Sigmoid colon (tissue), 4 donors: ENCODE results near the gene RLN3.

Experiments
- EP300 ChIP-seq, 4 donors: sonication (generic); formaldehyde crosslinking; IDR thresholded peaks; one replicate each; pipeline ENCODE4 v1.6.1; 2017; ENCODE audit warnings: antibody characterized with exemption in 4 of 4
- POLR2A ChIP-seq, 2 donors: fragments of 450-650 bp; IDR thresholded peaks; one replicate each; pipeline ENCODE4 v1.6.1; 2016; ENCODE audit warnings: antibody characterized with exemption in 2 of 2, mild to moderate bottlenecking in 2 of 2, moderate library complexity in 2 of 2
- POLR2AphosphoS5 ChIP-seq, 4 donors: sonication (generic); formaldehyde crosslinking; IDR thresholded peaks; one replicate each; pipeline ENCODE4 v1.6.1; 2017; ENCODE audit warnings: antibody characterized with exemption in 4 of 4
- TF ChIP-seq, protein P1 (sequence below), 4 experiments: fragments of 450-650 bp in 3 of 4; fragments of 200-600 bp in 1 of 4; IDR thresholded peaks; one replicate each; pipeline ENCODE4 v1.5.1; 2016 to 2019; ENCODE audit warnings: antibody characterized with exemption in 4 of 4, mild to moderate bottlenecking in 3 of 4, moderate library complexity in 2 of 4

DNA sequence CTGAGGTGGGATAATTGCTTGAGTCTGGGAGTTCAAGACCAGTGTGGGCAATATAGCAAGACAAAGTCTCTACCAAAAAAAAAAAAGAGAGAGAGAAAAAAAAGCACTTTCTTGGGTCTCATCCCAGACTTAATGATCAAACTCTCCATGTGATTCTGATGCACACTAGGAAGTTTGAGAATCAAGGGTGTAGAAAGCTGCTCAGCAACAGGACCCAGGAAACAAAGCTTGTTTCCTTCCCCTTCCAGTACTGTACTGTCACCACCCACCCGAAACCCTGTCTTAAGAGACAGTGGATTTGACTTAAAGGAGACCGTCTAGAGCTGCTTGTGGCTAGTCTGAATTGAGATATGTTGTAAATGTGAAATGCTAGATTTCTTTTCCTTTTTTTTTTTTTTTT is 50.5 kb downstream of the RLN3 start:
- TF ChIP-seq POLR2A (IDR thresholded peaks at IDR 0.05), result no peak
- TF ChIP-seq, protein P1, sequence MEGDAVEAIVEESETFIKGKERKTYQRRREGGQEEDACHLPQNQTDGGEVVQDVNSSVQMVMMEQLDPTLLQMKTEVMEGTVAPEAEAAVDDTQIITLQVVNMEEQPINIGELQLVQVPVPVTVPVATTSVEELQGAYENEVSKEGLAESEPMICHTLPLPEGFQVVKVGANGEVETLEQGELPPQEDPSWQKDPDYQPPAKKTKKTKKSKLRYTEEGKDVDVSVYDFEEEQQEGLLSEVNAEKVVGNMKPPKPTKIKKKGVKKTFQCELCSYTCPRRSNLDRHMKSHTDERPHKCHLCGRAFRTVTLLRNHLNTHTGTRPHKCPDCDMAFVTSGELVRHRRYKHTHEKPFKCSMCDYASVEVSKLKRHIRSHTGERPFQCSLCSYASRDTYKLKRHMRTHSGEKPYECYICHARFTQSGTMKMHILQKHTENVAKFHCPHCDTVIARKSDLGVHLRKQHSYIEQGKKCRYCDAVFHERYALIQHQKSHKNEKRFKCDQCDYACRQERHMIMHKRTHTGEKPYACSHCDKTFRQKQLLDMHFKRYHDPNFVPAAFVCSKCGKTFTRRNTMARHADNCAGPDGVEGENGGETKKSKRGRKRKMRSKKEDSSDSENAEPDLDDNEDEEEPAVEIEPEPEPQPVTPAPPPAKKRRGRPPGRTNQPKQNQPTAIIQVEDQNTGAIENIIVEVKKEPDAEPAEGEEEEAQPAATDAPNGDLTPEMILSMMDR (IDR thresholded peaks at IDR 0.05), result no peak
- peak in 1 of 4 donors; percentile 11 for TF ChIP-seq POLR2AphosphoS5 (IDR thresholded peaks at IDR 0.05)
- no peak for TF ChIP-seq EP300 (IDR thresholded peaks at IDR 0.05)
